Coronary artery (tissue), 2 donors: ENCODE data around the gene PI16.

Source experiments
- DNase-seq: peaks from one replicate; pipeline ENCODE4 v3.0.0-alpha.2; 2017; ENCODE audit warnings: low spot score
- H3K27ac ChIP-seq, 2 donors: fragments of 200-600 bp; sonication (generic); one replicate each; pipeline ENCODE4 v1.5.1; 2016 to 2019
- H3K4me3 ChIP-seq: fragments of 200-600 bp; sonication (generic); 2 replicates; pipeline ENCODE4 v1.5.1; 2016; ENCODE audit warnings: mild to moderate bottlenecking, moderate library complexity
- CTCF ChIP-seq: fragments of 200-600 bp; sonication (generic); IDR thresholded peaks from one replicate; pipeline ENCODE4 v1.5.1; 2019; ENCODE audit warnings: antibody characterized with exemption

PI16 gene

GRCh38 chr6:36956446-36956820 is 1.9 kb downstream of the PI16 start:
- TF ChIP-seq CTCF: no peak
- no peak overlapping the region for H3K4me3 ChIP-seq

GRCh38 chr6:36957773-36958271 is 3.3 kb downstream of the PI16 start:
- peak overlapping the region in 1 of 2 donors; percentile 22 for H3K27ac ChIP-seq
- DNase-seq: no peak
- TF ChIP-seq CTCF: no peak
- H3K4me3 ChIP-seq: no peak overlapping the region

More at GRCh38 chr6:36956446-36956820, 1.9 kb downstream of the PI16 start:
- H3K27ac ChIP-seq: peak overlapping the region in 1 of 2 donors; percentile 22
- DNase-seq: no peak

GRCh38 chr6:36958775-36959554 is 4.4 kb downstream of the PI16 start:
- peak overlapping the region in 1 of 2 donors; percentile 22 for H3K27ac ChIP-seq
- DNase-seq: no peak
- TF ChIP-seq CTCF: no peak
- no peak overlapping the region for H3K4me3 ChIP-seq

GRCh38 chr6:36959555-36960250 is 5.2 kb downstream of the PI16 start:
- no peak for DNase-seq
- Histone ChIP-seq H3K4me3 (no peak overlapping the region), H3K27ac (peak overlapping the region in 1 of 2 donors; percentile 20)
- TF ChIP-seq CTCF: no peak

GRCh38 chr6:36961441-36962435 is 7.2 kb downstream of the PI16 start:
- Histone ChIP-seq H3K27ac (no peak overlapping the region), H3K4me3 (no peak overlapping the region)
- no peak for TF ChIP-seq CTCF
- no peak for DNase-seq

GRCh38 chr6:36962874-36963273 is 8.3 kb downstream of the PI16 start:
- H3K4me3 ChIP-seq: no peak overlapping the region

More at GRCh38 chr6:36962874-36963273, 8.3 kb downstream of the PI16 start:
- H3K27ac ChIP-seq: no peak overlapping the region
- TF ChIP-seq CTCF: no peak
- no peak for DNase-seq
